K562 (cell line): ENCODE measurements around the gene SHISA7. TPM values are rescaled to one million over a fixed set of nuclear protein-coding genes. Genes with fewer than 3 reads are reported as not detected.

Experiments used
- ARID1B ChIP-seq: fragments of 450-650 bp; IDR thresholded peaks from 2 replicates; pipeline ENCODE4 v1.6.1; 2016; ENCODE audit warnings: antibody characterized with exemption, mild to moderate bottlenecking, inconsistent platforms
- BHLHE40 ChIP-seq: IDR thresholded peaks from 2 replicates; pipeline ENCODE4 v1.6.1; 2011; ENCODE audit warnings: low read length, improper control_type of control experiment
- CREB1 ChIP-seq, 2 experiments: sonication (generic) in 1 of 2; formaldehyde crosslinking in 1 of 2; IDR thresholded peaks; 2 replicates each; pipeline versions ENCODE4 v1.6.1 to v1.8.0; 2012 to 2022; ENCODE audit warnings: inconsistent platforms in 1 of 2, mild to moderate bottlenecking in 1 of 2, missing genetic modification reagents in 1 of 2, moderate library complexity in 1 of 2
- FOSL1 ChIP-seq: fragments of 200-800 bp; sonication (Bioruptor generic); conservative IDR thresholded peaks from 2 replicates; pipeline ENCODE4 v1.6.1; 2016; ENCODE audit warnings: missing genetic modification characterization, missing compliant biosample characterization
- JUND ChIP-seq, 2 experiments: IDR thresholded peaks; 2 replicates in 1 of 2; 3 replicates in 1 of 2; pipeline ENCODE4 v1.6.1; 2011; ENCODE audit warnings: borderline replicate concordance in 2 of 2, low read depth in 2 of 2, low read length in 2 of 2, improper control_type of control experiment in 1 of 2, missing biosample characterization in 1 of 2, missing genetic modification characterization in 1 of 2, missing genetic modification reagents in 1 of 2
- MEIS2 ChIP-seq: fragments of 450-650 bp; IDR thresholded peaks from 2 replicates; pipeline ENCODE4 v1.6.1; 2014; ENCODE audit warnings: mild to moderate bottlenecking; ENCODE audit not compliant: partially characterized antibody
- MTA1 ChIP-seq: fragments of 450-650 bp; IDR thresholded peaks from 2 replicates; pipeline ENCODE4 v1.6.1; 2017; ENCODE audit warnings: borderline replicate concordance
- MYNN ChIP-seq, 2 experiments: sonication (generic); formaldehyde crosslinking in 1 of 2; IDR thresholded peaks; 2 replicates each; pipeline versions ENCODE4 v1.5.0 to v1.6.1; 2016 to 2020; ENCODE audit warnings: antibody characterized with exemption in 1 of 2, missing genetic modification reagents in 1 of 2
- NR1H2 ChIP-seq: sonication (generic); formaldehyde crosslinking; IDR thresholded peaks from 2 replicates; pipeline ENCODE4 v1.4.0; 2020; ENCODE audit warnings: mild to moderate bottlenecking, missing genetic modification reagents
- NR2C2 ChIP-seq, 2 experiments: fragments of 200-800 bp in 1 of 2; sonication (Bioruptor generic) in 1 of 2; sonication (generic) in 1 of 2; formaldehyde crosslinking in 1 of 2; IDR thresholded peaks; 2 replicates each; pipeline versions ENCODE4 v1.6.1 to v1.8.0; 2016 to 2022; ENCODE audit warnings: mild to moderate bottlenecking in 1 of 2, missing compliant biosample characterization in 1 of 2, missing genetic modification characterization in 1 of 2, missing genetic modification reagents in 1 of 2
- SMAD4 ChIP-seq: fragments of 250-450 bp; sonication (Bioruptor Pico); conservative IDR thresholded peaks from 2 replicates; pipeline ENCODE4 v1.8.0; 2021; ENCODE audit warnings: inconsistent platforms, mild to moderate bottlenecking, moderate library complexity
- SMARCC2 ChIP-seq: fragments of 450-650 bp; IDR thresholded peaks from 2 replicates; pipeline ENCODE4 v1.6.1; 2017; ENCODE audit warnings: antibody characterized with exemption, moderate library complexity, mild to moderate bottlenecking, low read depth
- polyA plus RNA-seq, 8 experiments: library from polyadenylated mRNA; depleted of rRNA in 4 of 8; stranded (reverse) in 5 of 8; unstranded in 3 of 8; fragments of >200 nt; fragmentation: Nextera tagmentation in 2 of 8; fragmentation: Illumina TruSeq in 1 of 8; extraction: Ambion mirVana in 2 of 8; extraction: Trizol in 1 of 8; gene quantifications; 2 replicates each; pipeline versions ENCODE4 v1.2.1 to v1.2.3, GENCODE V29; 2011 to 2014; ENCODE audit warnings: inconsistent platforms in 1 of 8, missing spikeins in 1 of 8
- total RNA-seq, 7 experiments: library from RNA; depleted of rRNA in 6 of 7; stranded (reverse); fragments of >200 nt in 6 of 7; fragmentation: Illumina TruSeq in 2 of 7; extraction: Trizol in 2 of 7; gene quantifications; 2 replicates each; pipeline versions ENCODE4 v1.2.1 to v1.2.3, GENCODE V29; 2011 to 2021; ENCODE audit warnings: low replicate concordance in 1 of 7
- TF ChIP-seq, protein P1 (sequence below), 2 experiments: fragments of 200-800 bp in 1 of 2; sonication (Bioruptor generic) in 1 of 2; sonication (generic) in 1 of 2; formaldehyde crosslinking in 1 of 2; IDR thresholded peaks in 1 of 2; conservative IDR thresholded peaks in 1 of 2; 2 replicates each; pipeline versions ENCODE4 v1.5.0 to v1.6.1; 2016 to 2020; ENCODE audit warnings: missing compliant biosample characterization in 1 of 2, missing genetic modification characterization in 1 of 2, missing genetic modification reagents in 1 of 2
- TF ChIP-seq, protein P2 (sequence below), 2 experiments: fragments of 450-650 bp; formaldehyde crosslinking in 1 of 2; IDR thresholded peaks; 2 replicates each; pipeline versions ENCODE4 v1.4.0 to v1.6.1; 2014 to 2020; ENCODE audit warnings: mild to moderate bottlenecking in 2 of 2, borderline replicate concordance in 1 of 2, low read depth in 1 of 2

Gene SHISA7
- total and polyA plus RNA-seq, 9 of the 15 experiments (the other 6 are each of a cell fraction or from before 2014, with no cell fraction given), result 0.01 to 0.40 (median 0.07) TPM

DNA sequence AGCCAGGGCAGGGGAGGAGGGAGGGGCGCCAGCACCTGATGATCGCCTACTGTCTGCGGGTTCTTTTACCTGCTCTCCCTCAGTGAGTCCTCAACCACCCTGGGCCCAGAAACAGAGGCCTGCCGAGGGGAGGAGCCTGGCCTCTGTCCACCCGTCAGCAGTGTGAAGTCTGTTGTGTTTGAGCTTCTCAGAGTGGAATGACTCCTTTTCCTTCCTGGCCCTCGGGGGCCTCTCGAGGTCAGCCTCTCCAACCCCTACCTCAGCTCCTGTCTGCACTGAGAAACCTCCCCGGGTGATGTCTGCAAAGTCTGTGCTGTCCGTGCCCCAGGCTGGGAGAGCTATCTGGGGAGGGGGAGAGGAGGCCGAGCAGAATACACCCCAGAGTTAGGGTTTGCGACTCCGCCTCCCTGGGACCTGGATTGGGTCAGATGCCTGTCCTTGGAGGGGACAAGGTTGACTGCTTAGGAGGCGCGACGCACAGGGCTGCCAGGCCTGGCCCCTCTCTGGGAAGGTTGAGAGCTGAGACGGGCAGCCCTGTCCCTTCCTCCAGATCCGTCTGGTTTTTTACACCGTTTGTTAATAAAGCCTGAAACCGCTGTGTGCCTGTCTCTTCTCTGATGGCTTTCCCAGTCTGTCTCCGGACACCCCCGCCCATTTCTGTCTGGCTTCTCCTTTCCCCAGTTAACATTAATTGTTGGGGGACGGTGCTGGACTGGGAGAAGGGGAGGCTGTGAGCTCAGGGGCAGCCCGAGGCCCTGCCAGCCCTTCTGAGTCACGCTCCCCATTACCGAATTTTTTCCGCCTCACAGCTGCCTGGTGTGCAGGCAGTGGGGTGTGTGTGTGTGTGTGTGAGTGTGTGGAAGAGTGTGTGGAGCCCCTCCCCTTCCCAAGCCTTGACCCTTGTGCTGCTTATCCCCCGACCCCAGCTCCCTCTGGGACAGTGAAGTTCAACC lies 44.1 kb upstream of the SHISA7 start (continued):
- peak; percentile 79 for TF ChIP-seq JUND (IDR thresholded peaks at IDR 0.05; ENCODE audit: borderline replicate concordance, low read depth, low read length)
- no peak; the same call in 2 of the 3 replicates for TF ChIP-seq JUND (tag; IDR thresholded peaks at IDR 0.05; ENCODE audit: borderline replicate concordance, low read depth, low read length)
- no peak for TF ChIP-seq NR1H2 (CRISPR knock-in tag)
- TF ChIP-seq FOSL1, result peak; percentile 61
- peak; percentile 32; the same call in 1 of the 2 replicates for TF ChIP-seq BHLHE40
- 0 out of 2 replicates have a peak, but pooled peaks have one; percentile 21 for TF ChIP-seq MTA1
- TF ChIP-seq, protein P1, sequence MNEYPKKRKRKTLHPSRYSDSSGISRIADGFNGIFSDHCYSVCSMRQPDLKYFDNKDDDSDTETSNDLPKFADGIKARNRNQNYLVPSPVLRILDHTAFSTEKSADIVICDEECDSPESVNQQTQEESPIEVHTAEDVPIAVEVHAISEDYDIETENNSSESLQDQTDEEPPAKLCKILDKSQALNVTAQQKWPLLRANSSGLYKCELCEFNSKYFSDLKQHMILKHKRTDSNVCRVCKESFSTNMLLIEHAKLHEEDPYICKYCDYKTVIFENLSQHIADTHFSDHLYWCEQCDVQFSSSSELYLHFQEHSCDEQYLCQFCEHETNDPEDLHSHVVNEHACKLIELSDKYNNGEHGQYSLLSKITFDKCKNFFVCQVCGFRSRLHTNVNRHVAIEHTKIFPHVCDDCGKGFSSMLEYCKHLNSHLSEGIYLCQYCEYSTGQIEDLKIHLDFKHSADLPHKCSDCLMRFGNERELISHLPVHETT (CRISPR knock-in tag; conservative IDR thresholded peaks at IDR 0.05 in 1 of 2, IDR thresholded peaks at IDR 0.05 in 1 of 2), result 0 out of 4 replicates have a peak, but pooled peaks of 1 of the 2 experiments have one; percentile 57
- no peak for TF ChIP-seq NR2C2 (CRISPR knock-in tag; IDR thresholded peaks at IDR 0.05)
- 0 out of 2 replicates have a peak, but pooled peaks have one; percentile 17 for TF ChIP-seq NR2C2 (tag; IDR thresholded peaks at IDR 0.05)
- peak; percentile 55; the same call in 1 of the 2 replicates for TF ChIP-seq ARID1B
- TF ChIP-seq SMARCC2, result peak; percentile 33; the same call in 1 of the 2 replicates
- TF ChIP-seq MYNN (IDR thresholded peaks at IDR 0.05), result 0 out of 2 replicates have a peak, but pooled peaks have one; percentile 40
- no peak for TF ChIP-seq MYNN (CRISPR knock-in tag; IDR thresholded peaks at IDR 0.05)
- TF ChIP-seq, protein P2, sequence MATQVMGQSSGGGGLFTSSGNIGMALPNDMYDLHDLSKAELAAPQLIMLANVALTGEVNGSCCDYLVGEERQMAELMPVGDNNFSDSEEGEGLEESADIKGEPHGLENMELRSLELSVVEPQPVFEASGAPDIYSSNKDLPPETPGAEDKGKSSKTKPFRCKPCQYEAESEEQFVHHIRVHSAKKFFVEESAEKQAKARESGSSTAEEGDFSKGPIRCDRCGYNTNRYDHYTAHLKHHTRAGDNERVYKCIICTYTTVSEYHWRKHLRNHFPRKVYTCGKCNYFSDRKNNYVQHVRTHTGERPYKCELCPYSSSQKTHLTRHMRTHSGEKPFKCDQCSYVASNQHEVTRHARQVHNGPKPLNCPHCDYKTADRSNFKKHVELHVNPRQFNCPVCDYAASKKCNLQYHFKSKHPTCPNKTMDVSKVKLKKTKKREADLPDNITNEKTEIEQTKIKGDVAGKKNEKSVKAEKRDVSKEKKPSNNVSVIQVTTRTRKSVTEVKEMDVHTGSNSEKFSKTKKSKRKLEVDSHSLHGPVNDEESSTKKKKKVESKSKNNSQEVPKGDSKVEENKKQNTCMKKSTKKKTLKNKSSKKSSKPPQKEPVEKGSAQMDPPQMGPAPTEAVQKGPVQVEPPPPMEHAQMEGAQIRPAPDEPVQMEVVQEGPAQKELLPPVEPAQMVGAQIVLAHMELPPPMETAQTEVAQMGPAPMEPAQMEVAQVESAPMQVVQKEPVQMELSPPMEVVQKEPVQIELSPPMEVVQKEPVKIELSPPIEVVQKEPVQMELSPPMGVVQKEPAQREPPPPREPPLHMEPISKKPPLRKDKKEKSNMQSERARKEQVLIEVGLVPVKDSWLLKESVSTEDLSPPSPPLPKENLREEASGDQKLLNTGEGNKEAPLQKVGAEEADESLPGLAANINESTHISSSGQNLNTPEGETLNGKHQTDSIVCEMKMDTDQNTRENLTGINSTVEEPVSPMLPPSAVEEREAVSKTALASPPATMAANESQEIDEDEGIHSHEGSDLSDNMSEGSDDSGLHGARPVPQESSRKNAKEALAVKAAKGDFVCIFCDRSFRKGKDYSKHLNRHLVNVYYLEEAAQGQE (IDR thresholded peaks at IDR 0.05; ENCODE audit: borderline replicate concordance), result no peak
- TF ChIP-seq, protein P2 (CRISPR knock-in tag; IDR thresholded peaks at IDR 0.05; ENCODE audit: low read depth), result 0 out of 2 replicates have a peak, but pooled peaks have one; percentile 14
- TF ChIP-seq MEIS2, result peak; percentile 2
- TF ChIP-seq CREB1 (IDR thresholded peaks at IDR 0.05), result no peak
- peak; percentile 33; the same call in 1 of the 2 replicates for TF ChIP-seq CREB1 (CRISPR knock-in tag; IDR thresholded peaks at IDR 0.05)
- 0 out of 2 replicates have a peak, but pooled peaks have one; percentile 31 for TF ChIP-seq SMAD4 (CRISPR knock-in tag)
